Fibroblast of the aortic adventitia (primary cell): ENCODE data around the gene LPCAT3. TPM values are rescaled to one million over a fixed set of nuclear protein-coding genes. Genes with fewer than 3 reads are reported as not detected.
"Not testable (repeated sequence)": the region's sequence is repeated elsewhere in the genome, so short reads cannot be mapped to it uniquely, and the experiment has no call there.

Experiments used
- DNase-seq: peaks from one replicate; pipeline ENCODE4 v3.0.0-alpha.2; 2010; ENCODE audit warnings: low read depth
- H3K4me3 ChIP-seq: 2 replicates; pipeline ENCODE4 v1.5.1; 2011; ENCODE audit warnings: low read depth, mild to moderate bottlenecking, control low read depth, low read length, moderate library complexity
- CTCF ChIP-seq: IDR thresholded peaks from 2 replicates; pipeline ENCODE4 v1.5.1; 2011; ENCODE audit warnings: mild to moderate bottlenecking, low read length, control low read depth, inconsistent platforms; ENCODE audit not compliant: insufficient read depth
- total RNA-seq: library from RNA; depleted of rRNA; stranded (reverse); fragments of >200 nt; gene quantifications from 2 replicates; pipeline ENCODE4 v1.2.3, GENCODE V29; 2012; ENCODE audit warnings: low replicate concordance

Gene LPCAT3
- total RNA-seq, 1 donor, result 10.6 TPM

- no peak for TF ChIP-seq CTCF
- peak overlapping the region; percentile 87 for H3K4me3 ChIP-seq
- peak; percentile 12 for DNase-seq
These were observed 830 bp upstream of the LPCAT3 start for GRCh38 chr12:7019043-7019569.

- H3K4me3 ChIP-seq, result peak overlapping the region; percentile 87
- TF ChIP-seq CTCF, result no peak
- DNase-seq, result no peak
These were observed 366 bp downstream of the LPCAT3 start for GRCh38 chr12:7017870-7018349.

GRCh38 chr12:7016958-7017571, 1.2 kb downstream of the LPCAT3 start:
- no peak for DNase-seq
- TF ChIP-seq CTCF, result no peak
- peak overlapping the region; percentile 87 for H3K4me3 ChIP-seq

- no peak for DNase-seq
- no peak for TF ChIP-seq CTCF
- H3K4me3 ChIP-seq, result no peak overlapping the region
These were observed 2.5 kb downstream of the LPCAT3 start for GRCh38 chr12:7015555-7016370.

- H3K4me3 ChIP-seq, result no peak overlapping the region
- DNase-seq, result no peak
- TF ChIP-seq CTCF, result no peak
These were observed 5.2 kb downstream of the LPCAT3 start for GRCh38 chr12:7013101-7013500.

GRCh38 chr12:7012024-7012607, 6.2 kb downstream of the LPCAT3 start:
- H3K4me3 ChIP-seq, result no peak overlapping the region
- no peak for TF ChIP-seq CTCF
- DNase-seq, result no peak

GRCh38 chr12:7011398-7011797, 6.9 kb downstream of the LPCAT3 start:
- DNase-seq, H3K4me3 ChIP-seq: not testable (repeated sequence)
